HEK293 (cell line): ENCODE measurements around the gene KCNMA1.

Source experiments
- ATF2 ChIP-seq: fragments of 450-650 bp; formaldehyde crosslinking; IDR thresholded peaks from 2 replicates; pipeline ENCODE4 v1.5.1; 2016; ENCODE audit warnings: missing biosample characterization, missing genetic modification characterization, low read depth
- BCL11B ChIP-seq: fragments of 450-650 bp; formaldehyde crosslinking; IDR thresholded peaks from 2 replicates; pipeline ENCODE4 v1.5.1; 2016; ENCODE audit warnings: low read depth, missing biosample characterization, missing genetic modification characterization
- GFI1B ChIP-seq: fragments of 450-650 bp; formaldehyde crosslinking; IDR thresholded peaks from 2 replicates; pipeline ENCODE4 v1.5.1; 2016; ENCODE audit warnings: missing biosample characterization, missing genetic modification characterization
- GLI2 ChIP-seq: fragments of 450-650 bp; formaldehyde crosslinking; IDR thresholded peaks from 2 replicates; pipeline ENCODE4; 2017; ENCODE audit warnings: missing biosample characterization, missing genetic modification characterization, low read depth, borderline replicate concordance
- IKZF3 ChIP-seq: fragments of 450-650 bp; IDR thresholded peaks from 2 replicates; pipeline ENCODE4 v1.5.0; 2018; ENCODE audit warnings: missing biosample characterization, mild to moderate bottlenecking, missing genetic modification characterization, moderate library complexity
- KLF17 ChIP-seq: fragments of 450-650 bp; formaldehyde crosslinking; IDR thresholded peaks from 2 replicates; pipeline ENCODE4 v1.5.1; 2016; ENCODE audit warnings: missing biosample characterization, missing genetic modification characterization
- KLF7 ChIP-seq: fragments of 450-650 bp; formaldehyde crosslinking; IDR thresholded peaks from 2 replicates; pipeline ENCODE4 v1.5.1; 2016; ENCODE audit warnings: missing biosample characterization, missing genetic modification characterization, borderline replicate concordance
- KLF8 ChIP-seq: fragments of 450-650 bp; formaldehyde crosslinking; IDR thresholded peaks from 2 replicates; pipeline ENCODE4 v1.5.1; 2016; ENCODE audit warnings: missing biosample characterization, missing genetic modification characterization
- PRDM10 ChIP-seq: fragments of 450-650 bp; formaldehyde crosslinking; IDR thresholded peaks from 2 replicates; pipeline ENCODE4 v1.5.1; 2016; ENCODE audit warnings: missing biosample characterization, missing genetic modification characterization
- SP2 ChIP-seq: fragments of 450-650 bp; formaldehyde crosslinking; IDR thresholded peaks from 2 replicates; pipeline ENCODE4 v1.5.1; 2016; ENCODE audit warnings: missing biosample characterization, missing genetic modification characterization
- ZBTB21 ChIP-seq: fragments of 450-650 bp; formaldehyde crosslinking; IDR thresholded peaks from 2 replicates; pipeline ENCODE4 v1.5.1; 2017; ENCODE audit warnings: missing biosample characterization, missing genetic modification characterization
- ZNF121 ChIP-seq: fragments of 450-650 bp; formaldehyde crosslinking; IDR thresholded peaks from 2 replicates; pipeline ENCODE4 v1.5.1; 2016; ENCODE audit warnings: missing biosample characterization, missing genetic modification characterization
- ZNF138 ChIP-seq: fragments of 450-650 bp; formaldehyde crosslinking; IDR thresholded peaks from 2 replicates; pipeline ENCODE4 v1.5.1; 2016; ENCODE audit warnings: missing biosample characterization, missing genetic modification characterization, borderline replicate concordance
- ZNF174 ChIP-seq: fragments of 450-650 bp; formaldehyde crosslinking; IDR thresholded peaks from 2 replicates; pipeline ENCODE4 v1.5.0; 2017; ENCODE audit warnings: missing biosample characterization, mild to moderate bottlenecking, missing genetic modification characterization
- ZNF2 ChIP-seq: fragments of 450-650 bp; formaldehyde crosslinking; IDR thresholded peaks from 2 replicates; pipeline ENCODE4 v1.5.1; 2016; ENCODE audit warnings: missing biosample characterization, missing genetic modification characterization
- ZNF266 ChIP-seq: fragments of 450-650 bp; formaldehyde crosslinking; IDR thresholded peaks from 2 replicates; pipeline ENCODE4 v1.5.1; 2016; ENCODE audit warnings: missing biosample characterization, missing genetic modification characterization, low read depth
- ZNF37A ChIP-seq: fragments of 450-650 bp; IDR thresholded peaks from 2 replicates; pipeline ENCODE4 v1.5.1; 2018; ENCODE audit warnings: missing biosample characterization, missing genetic modification characterization
- ZNF391 ChIP-seq: fragments of 450-650 bp; formaldehyde crosslinking; IDR thresholded peaks from 2 replicates; pipeline ENCODE4 v1.5.1; 2016; ENCODE audit warnings: low read depth, missing biosample characterization, missing genetic modification characterization, borderline replicate concordance
- ZNF394 ChIP-seq: fragments of 450-650 bp; formaldehyde crosslinking; IDR thresholded peaks from 2 replicates; pipeline ENCODE4 v1.5.1; 2016; ENCODE audit warnings: missing biosample characterization, missing genetic modification characterization, mild to moderate bottlenecking, moderate library complexity, borderline replicate concordance
- ZNF398 ChIP-seq: fragments of 450-650 bp; formaldehyde crosslinking; IDR thresholded peaks from 2 replicates; pipeline ENCODE4 v1.5.1; 2017; ENCODE audit warnings: missing biosample characterization, missing genetic modification characterization
- ZNF488 ChIP-seq: fragments of 450-650 bp; formaldehyde crosslinking; IDR thresholded peaks from 2 replicates; pipeline ENCODE4 v1.5.1; 2016; ENCODE audit warnings: missing biosample characterization, missing genetic modification characterization
- ZNF529 ChIP-seq: fragments of 450-650 bp; formaldehyde crosslinking; IDR thresholded peaks from 2 replicates; pipeline ENCODE4 v1.5.1; 2017; ENCODE audit warnings: missing genetic modification characterization, missing biosample characterization; ENCODE audit not compliant: insufficient replicate concordance
- ZNF548 ChIP-seq: fragments of 450-650 bp; formaldehyde crosslinking; IDR thresholded peaks from 2 replicates; pipeline ENCODE4 v1.5.1; 2016; ENCODE audit warnings: missing biosample characterization, missing genetic modification characterization
- ZNF600 ChIP-seq: fragments of 450-650 bp; formaldehyde crosslinking; IDR thresholded peaks from 2 replicates; pipeline ENCODE4 v1.5.1; 2016; ENCODE audit warnings: missing biosample characterization, missing genetic modification characterization
- ZNF621 ChIP-seq: fragments of 450-650 bp; formaldehyde crosslinking; IDR thresholded peaks from 2 replicates; pipeline ENCODE4 v1.5.1; 2017; ENCODE audit warnings: missing biosample characterization, missing genetic modification characterization
- ZNF623 ChIP-seq: fragments of 450-650 bp; formaldehyde crosslinking; IDR thresholded peaks from 2 replicates; pipeline ENCODE4 v1.5.1; 2016; ENCODE audit warnings: missing biosample characterization, missing genetic modification characterization
- ZNF645 ChIP-seq: fragments of 450-650 bp; formaldehyde crosslinking; IDR thresholded peaks from 2 replicates; pipeline ENCODE4; 2016; ENCODE audit warnings: missing biosample characterization, missing genetic modification characterization
- ZSCAN18 ChIP-seq: fragments of 450-650 bp; formaldehyde crosslinking; IDR thresholded peaks from 2 replicates; pipeline ENCODE4 v1.5.1; 2016; ENCODE audit warnings: missing biosample characterization, missing genetic modification characterization

KCNMA1 gene

GRCh38 chr10:77452952-77453564 lies 184.6 kb downstream of the KCNMA1 start (continued):
- TF ChIP-seq GFI1B (tag by site-specific recombination) = 0 out of 2 replicates have a peak, but pooled peaks have one; percentile 64
- TF ChIP-seq ZNF2 (tag by site-specific recombination) = no peak
- no peak for TF ChIP-seq ZNF600 (tag by site-specific recombination)
- no peak for TF ChIP-seq ZNF488 (tag by site-specific recombination)
- TF ChIP-seq ZNF548 (tag by site-specific recombination) = no peak
- TF ChIP-seq GLI2 (tag by site-specific recombination) = peak; percentile 84; the same call in 1 of the 2 replicates
- 0 out of 2 replicates have a peak, but pooled peaks have one; percentile 33 for TF ChIP-seq KLF7 (tag by site-specific recombination)
- TF ChIP-seq KLF8 (tag by site-specific recombination) = no peak
- no peak for TF ChIP-seq ZNF621 (tag by site-specific recombination)
- peak; percentile 66 for TF ChIP-seq ZNF529 (tag by site-specific recombination)
- no peak for TF ChIP-seq KLF17 (tag by site-specific recombination)
- TF ChIP-seq ZNF174 (tag by site-specific recombination) = no peak
- TF ChIP-seq ZNF394 (tag by site-specific recombination) = peak; percentile 97
- TF ChIP-seq PRDM10 = no peak
- TF ChIP-seq ZNF138 (tag by site-specific recombination) = no peak
- no peak for TF ChIP-seq ZNF398 (tag by site-specific recombination)
- no peak for TF ChIP-seq IKZF3 (tag by site-specific recombination)
- 0 out of 2 replicates have a peak, but pooled peaks have one; percentile 17 for TF ChIP-seq ZNF121 (tag by site-specific recombination)
- TF ChIP-seq BCL11B (tag by site-specific recombination) = no peak
- no peak for TF ChIP-seq ZNF645 (tag by site-specific recombination)
- peak; percentile 64; the same call in 1 of the 2 replicates for TF ChIP-seq ZBTB21 (tag by site-specific recombination)
- TF ChIP-seq SP2 = no peak
- no peak for TF ChIP-seq ATF2 (tag by site-specific recombination)
- TF ChIP-seq ZNF391 (tag by site-specific recombination) = no peak
- TF ChIP-seq ZSCAN18 (tag by site-specific recombination) = no peak
- TF ChIP-seq ZNF266 = peak; percentile 83; the same call in 1 of the 2 replicates
- TF ChIP-seq ZNF37A = no peak
- peak; percentile 84 for TF ChIP-seq ZNF623 (tag by site-specific recombination)
